Mucosa of descending colon (tissue), 3 donors: ENCODE measurements around the gene EEF1B2. TPM values are rescaled to one million over a fixed set of nuclear protein-coding genes. Genes with fewer than 3 reads are reported as not detected.
"Not testable (repeated sequence)": the region's sequence is repeated elsewhere in the genome, so short reads cannot be mapped to it uniquely, and the experiment has no call there.

Experiments used
- ATAC-seq: fragments of 200-7000 bp; cut with Tn5 transposase; one replicate; pipeline ENCODE4 v1.9.1; 2020; ENCODE audit warnings: mild to moderate bottlenecking, moderate library complexity
- DNase-seq, 3 donors: peaks; one replicate each; pipeline ENCODE4 v3.0.0-alpha.2; 2020
- H3K36me3 ChIP-seq: fragments of 200-600 bp; one replicate; pipeline ENCODE4 v1.8.0; 2021; ENCODE audit warnings: low read depth, mild to moderate bottlenecking
- H3K4me1 ChIP-seq: fragments of 200-600 bp; one replicate; pipeline ENCODE4 v1.8.0; 2021; ENCODE audit warnings: low read depth, mild to moderate bottlenecking
- H3K4me3 ChIP-seq: fragments of 200-600 bp; one replicate; pipeline ENCODE4 v1.8.0; 2021; ENCODE audit warnings: mild to moderate bottlenecking
- H3K9me3 ChIP-seq: fragments of 200-600 bp; one replicate; pipeline ENCODE4 v1.8.0; 2021; ENCODE audit warnings: mild to moderate bottlenecking
- intact Hi-C, 2 donors: fragments of 100-400 bp; cut with DNase I in 1 of 2; cut with micrococcal nuclease in 1 of 2; formaldehyde crosslinking; loops; one replicate each; pipeline versions ENCODE4 v1.11.0 to v1.11.1; 2022; cut with DNase I, micrococcal nuclease
- total RNA-seq, 3 donors: library from RNA; stranded (reverse); fragmentation: NEBNext Ultra II Directional in 2 of 3; extraction: Animal tissue kit (Norgen Biotek cat#: 25700) in 2 of 3; gene quantifications; one replicate each; pipeline versions ENCODE4 v1.2.1 to v1.2.4, GENCODE V29; 2021 to 2023
- TF ChIP-seq, protein P1 (sequence below): fragments of 200-600 bp; IDR thresholded peaks from one replicate; pipeline ENCODE4 v1.8.0; 2022; ENCODE audit warnings: antibody characterized with exemption, mild to moderate bottlenecking
- donor health status: DM: no; HTN: no; CAD: no; lungs with moderate emphysema.
- donor health status: DM: no; HTN: no; CAD: no.
- donor health status: DM: no; HTN: yes; CAD: no.

Gene EEF1B2
- total RNA-seq, 3 donors from 2014 or later, result 374 to 475 (median 385) TPM

DNA sequence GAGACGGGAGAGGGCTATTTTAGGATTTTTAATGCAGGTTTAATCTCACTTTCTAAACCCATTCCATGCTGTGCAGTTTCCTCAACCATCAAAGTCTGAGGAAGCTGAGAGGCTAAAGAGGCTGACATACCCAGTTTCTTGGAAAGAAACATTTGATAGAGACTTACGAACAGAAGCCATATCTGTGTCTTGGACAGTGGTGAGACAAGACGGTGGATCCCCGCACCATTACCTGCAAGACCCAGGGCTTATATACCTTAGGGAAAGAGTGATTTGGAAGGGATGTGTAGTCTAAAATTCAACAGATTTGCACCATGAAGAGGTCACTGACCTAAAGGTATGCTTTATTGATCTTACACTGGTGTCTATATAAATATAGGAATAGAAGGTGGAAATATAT, 13.5 kb downstream of the EEF1B2 start:
- H3K4me3 ChIP-seq, result no peak overlapping the region
- H3K9me3 ChIP-seq, result peaks cover 4% of the 10 kb centered on the region
- no peak for DNase-seq
- H3K36me3 ChIP-seq, result no peaks in the 10 kb centered on the region
- H3K4me1 ChIP-seq, result no peaks in the 10 kb centered on the region
- ATAC-seq, result no peak
- intact Hi-C loops, result no loop called here
- TF ChIP-seq, protein P1, sequence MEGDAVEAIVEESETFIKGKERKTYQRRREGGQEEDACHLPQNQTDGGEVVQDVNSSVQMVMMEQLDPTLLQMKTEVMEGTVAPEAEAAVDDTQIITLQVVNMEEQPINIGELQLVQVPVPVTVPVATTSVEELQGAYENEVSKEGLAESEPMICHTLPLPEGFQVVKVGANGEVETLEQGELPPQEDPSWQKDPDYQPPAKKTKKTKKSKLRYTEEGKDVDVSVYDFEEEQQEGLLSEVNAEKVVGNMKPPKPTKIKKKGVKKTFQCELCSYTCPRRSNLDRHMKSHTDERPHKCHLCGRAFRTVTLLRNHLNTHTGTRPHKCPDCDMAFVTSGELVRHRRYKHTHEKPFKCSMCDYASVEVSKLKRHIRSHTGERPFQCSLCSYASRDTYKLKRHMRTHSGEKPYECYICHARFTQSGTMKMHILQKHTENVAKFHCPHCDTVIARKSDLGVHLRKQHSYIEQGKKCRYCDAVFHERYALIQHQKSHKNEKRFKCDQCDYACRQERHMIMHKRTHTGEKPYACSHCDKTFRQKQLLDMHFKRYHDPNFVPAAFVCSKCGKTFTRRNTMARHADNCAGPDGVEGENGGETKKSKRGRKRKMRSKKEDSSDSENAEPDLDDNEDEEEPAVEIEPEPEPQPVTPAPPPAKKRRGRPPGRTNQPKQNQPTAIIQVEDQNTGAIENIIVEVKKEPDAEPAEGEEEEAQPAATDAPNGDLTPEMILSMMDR, result no peak

DNA sequence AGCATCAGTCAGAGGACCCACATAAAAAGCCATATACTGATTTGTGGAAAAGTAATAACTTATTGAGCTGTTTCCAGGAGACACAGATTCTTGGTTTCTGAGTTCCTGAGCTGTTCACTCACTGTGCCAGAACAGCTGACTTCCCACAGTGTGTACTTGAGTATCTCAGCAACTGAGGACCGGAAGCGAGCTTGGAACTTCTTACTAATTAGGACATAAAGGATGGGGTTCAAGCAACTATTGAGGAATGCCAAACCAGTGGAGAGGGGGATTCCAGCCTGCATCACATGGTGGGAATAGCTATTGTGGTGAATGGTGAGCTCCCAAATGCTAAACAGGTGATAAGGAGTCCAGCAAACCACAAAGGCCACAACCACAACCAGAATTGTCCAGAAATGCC, 16.4 kb downstream of the EEF1B2 start:
- TF ChIP-seq, protein P1, result no peak
- intact Hi-C loops, result no loop called here
- ATAC-seq (no peak), DNase-seq (no peak)
- Histone ChIP-seq H3K4me1 (no peaks in the 10 kb centered on the region), H3K4me3 (no peak overlapping the region), H3K9me3 (peaks cover 4% of the 10 kb centered on the region), H3K36me3 (no peaks in the 10 kb centered on the region)

DNA sequence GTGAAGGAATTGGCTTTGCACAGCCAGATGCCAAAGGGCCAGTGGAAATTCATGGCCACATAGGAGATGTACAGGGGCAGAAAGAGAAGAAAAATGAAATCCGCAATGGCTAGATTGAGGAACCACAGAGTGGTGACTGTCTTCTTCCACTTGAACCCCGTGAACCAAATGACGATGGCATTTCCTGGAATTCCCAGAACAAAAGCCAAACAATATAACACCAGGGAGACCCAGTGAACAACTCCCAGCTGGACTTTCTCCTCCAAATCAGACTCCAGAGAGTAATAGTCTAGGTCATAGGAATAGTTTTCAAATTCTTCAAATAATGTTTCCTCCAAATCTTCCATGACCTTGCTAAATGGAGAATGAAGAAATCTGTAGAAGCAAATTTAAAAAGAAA, 17.2 kb downstream of the EEF1B2 start:
- ATAC-seq (no peak), DNase-seq (no peak)
- no peak overlapping the region for H3K4me3 ChIP-seq
- no peaks in the 10 kb centered on the region for H3K36me3 ChIP-seq
- intact Hi-C loops, result no loop called here
- no peaks in the 10 kb centered on the region for H3K4me1 ChIP-seq
- H3K9me3 ChIP-seq, result peaks cover 2% of the 10 kb centered on the region
- TF ChIP-seq, protein P1, result no peak

DNA sequence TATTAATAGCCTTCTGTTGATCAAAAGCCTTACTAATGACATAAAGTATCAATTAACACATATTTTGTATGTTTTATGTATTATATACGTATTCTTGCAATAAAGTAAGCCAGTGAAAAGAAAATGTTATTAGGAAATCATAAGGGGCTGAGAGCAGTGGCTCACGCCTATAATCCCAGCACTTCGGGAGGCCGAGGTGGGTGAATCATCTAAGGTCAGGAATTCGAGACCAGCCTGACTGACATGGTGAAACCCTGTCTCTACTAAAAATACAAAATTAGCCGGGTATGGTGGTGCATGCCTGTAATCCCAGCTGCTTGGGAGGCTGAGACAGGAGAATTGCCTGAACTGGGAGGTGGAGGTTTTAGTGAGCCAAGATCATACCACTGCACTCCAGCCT, 21.8 kb downstream of the EEF1B2 start:
- intact Hi-C loops, H3K9me3 ChIP-seq, H3K4me1 ChIP-seq, H3K4me3 ChIP-seq, DNase-seq, ATAC-seq, H3K36me3 ChIP-seq: not testable (repeated sequence)

DNA sequence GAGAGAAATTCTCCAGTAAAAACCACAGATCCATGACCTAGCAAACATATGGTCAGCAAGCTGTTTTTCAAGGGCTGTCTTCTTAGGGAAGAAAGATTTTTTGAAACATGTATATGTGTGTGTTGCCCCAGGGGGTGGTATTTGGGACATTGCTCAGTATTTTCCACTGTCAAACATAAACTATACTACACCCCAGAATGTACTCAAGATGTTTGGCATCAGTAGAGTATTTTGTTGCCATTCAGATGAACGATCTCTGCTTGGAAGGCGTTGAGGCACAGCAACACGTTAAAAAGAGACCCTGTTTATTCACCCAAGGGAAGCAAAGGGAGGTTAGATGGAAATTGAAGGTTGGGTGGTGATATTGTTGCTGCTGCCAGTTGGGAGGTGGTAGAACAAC, 30.0 kb downstream of the EEF1B2 start:
- DNase-seq (no peak), ATAC-seq (no peak)
- H3K4me1 ChIP-seq, result no peaks in the 10 kb centered on the region
- H3K4me3 ChIP-seq, result no peak overlapping the region
- intact Hi-C loops, result no loop called here
- TF ChIP-seq, protein P1, result no peak
- no peaks in the 10 kb centered on the region for H3K36me3 ChIP-seq
- H3K9me3 ChIP-seq, result no peaks in the 10 kb centered on the region

- no peaks in the 10 kb centered on the region for H3K4me1 ChIP-seq
- no peak overlapping the region for H3K4me3 ChIP-seq
- TF ChIP-seq, protein P1, result no peak
- intact Hi-C loops, result no loop called here
- DNase-seq, result no peak
- no peak for ATAC-seq
- no peaks in the 10 kb centered on the region for H3K36me3 ChIP-seq
- no peaks in the 10 kb centered on the region for H3K9me3 ChIP-seq
Observed at GRCh38 chr2:206190111-206190510, 30.4 kb downstream of the EEF1B2 start.
